Thoracic aorta (tissue), 2 donors: ENCODE data around the gene GRAMD2A. TPM values are rescaled to one million over a fixed set of nuclear protein-coding genes. Genes with fewer than 3 reads are reported as not detected.
A peak's percentile ranks its signal among the peaks of the same experiment; 100 is the strongest.

Experiments
- ATAC-seq: fragments of 150-250 bp; one replicate; pipeline ENCODE4 v1.8.0; 2017; ENCODE audit warnings: low read depth; ENCODE audit not compliant: insufficient number of reproducible peaks, low FRiP score
- DNase-seq: peaks from one replicate; pipeline ENCODE4 v3.0.0-alpha.2; 2020; ENCODE audit warnings: low spot score
- H3K27ac ChIP-seq, 2 donors: fragments of 200-600 bp; sonication (generic); 1 replicate in 1 of 2; 2 replicates in 1 of 2; pipeline ENCODE4 v1.5.1; 2016; ENCODE audit warnings: mild to moderate bottlenecking in 2 of 2, moderate library complexity in 2 of 2
- H3K27me3 ChIP-seq: fragments of 200-600 bp; sonication (generic); replicated peaks from 2 replicates; pipeline ENCODE4 v1.6.0; 2016; ENCODE audit warnings: mild to moderate bottlenecking; ENCODE audit not compliant: insufficient read depth
- H3K36me3 ChIP-seq: fragments of 200-600 bp; sonication (generic); one replicate; pipeline ENCODE4 v1.5.1; 2016
- H3K4me1 ChIP-seq, 2 donors: fragments of 200-600 bp; sonication (generic); 1 replicate in 1 of 2; 2 replicates in 1 of 2; pipeline versions ENCODE4 v1.5.1 to v1.6.0; 2016; ENCODE audit warnings: low read depth in 2 of 2, mild to moderate bottlenecking in 1 of 2; ENCODE audit not compliant: control insufficient read depth in 1 of 2
- H3K4me3 ChIP-seq: fragments of 200-600 bp; sonication (generic); 2 replicates; pipeline ENCODE4 v1.5.1; 2016; ENCODE audit warnings: mild to moderate bottlenecking
- H3K9me3 ChIP-seq: fragments of 200-600 bp; sonication (generic); 2 replicates; pipeline ENCODE4 v1.5.1; 2016
- total RNA-seq, 2 donors: library from RNA; depleted of rRNA; stranded (reverse); fragments of >200 nt; gene quantifications; one replicate each; pipeline versions ENCODE4 v1.1.0 to v1.2.3, GENCODE V29; 2016
- TF ChIP-seq, protein P1 (sequence below): fragments of 200-600 bp; sonication (generic); IDR thresholded peaks from one replicate; pipeline ENCODE4 v1.5.1; 2019; ENCODE audit warnings: antibody characterized with exemption

Gene GRAMD2A
- total RNA-seq, 2 donors from 2014 or later = 0.85 TPM; not detected in 1

DNA sequence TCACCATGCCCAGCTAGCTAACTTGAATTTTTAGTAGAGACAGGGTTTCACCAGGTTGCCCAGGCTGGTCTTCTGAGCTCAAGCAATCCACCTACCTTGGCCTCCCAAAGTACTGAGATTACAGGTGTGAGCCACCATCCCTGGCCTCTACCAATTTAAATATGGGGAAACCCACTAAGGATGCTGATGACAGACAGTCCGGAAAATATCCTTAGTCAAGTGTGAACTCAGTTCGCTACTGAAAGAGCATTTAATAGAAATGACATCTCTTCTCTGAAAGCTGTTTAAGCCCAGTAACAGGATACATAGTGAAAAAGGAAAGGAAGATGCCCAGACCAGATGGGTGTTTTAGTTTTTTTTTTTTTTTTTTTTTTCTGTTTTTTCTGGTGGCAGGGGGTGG lies 7.7 kb upstream of the GRAMD2A start:
- no peak for DNase-seq
- TF ChIP-seq, protein P1, sequence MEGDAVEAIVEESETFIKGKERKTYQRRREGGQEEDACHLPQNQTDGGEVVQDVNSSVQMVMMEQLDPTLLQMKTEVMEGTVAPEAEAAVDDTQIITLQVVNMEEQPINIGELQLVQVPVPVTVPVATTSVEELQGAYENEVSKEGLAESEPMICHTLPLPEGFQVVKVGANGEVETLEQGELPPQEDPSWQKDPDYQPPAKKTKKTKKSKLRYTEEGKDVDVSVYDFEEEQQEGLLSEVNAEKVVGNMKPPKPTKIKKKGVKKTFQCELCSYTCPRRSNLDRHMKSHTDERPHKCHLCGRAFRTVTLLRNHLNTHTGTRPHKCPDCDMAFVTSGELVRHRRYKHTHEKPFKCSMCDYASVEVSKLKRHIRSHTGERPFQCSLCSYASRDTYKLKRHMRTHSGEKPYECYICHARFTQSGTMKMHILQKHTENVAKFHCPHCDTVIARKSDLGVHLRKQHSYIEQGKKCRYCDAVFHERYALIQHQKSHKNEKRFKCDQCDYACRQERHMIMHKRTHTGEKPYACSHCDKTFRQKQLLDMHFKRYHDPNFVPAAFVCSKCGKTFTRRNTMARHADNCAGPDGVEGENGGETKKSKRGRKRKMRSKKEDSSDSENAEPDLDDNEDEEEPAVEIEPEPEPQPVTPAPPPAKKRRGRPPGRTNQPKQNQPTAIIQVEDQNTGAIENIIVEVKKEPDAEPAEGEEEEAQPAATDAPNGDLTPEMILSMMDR = no peak
- no peaks in the 10 kb centered on the region for H3K9me3 ChIP-seq
- no peaks in the 10 kb centered on the region for H3K27me3 ChIP-seq
- ATAC-seq = no peak
- no peak overlapping the region for H3K27ac ChIP-seq
- peaks cover 3 to 16% of the 10 kb centered on the region in 2 donors for H3K4me1 ChIP-seq
- H3K4me3 ChIP-seq = no peak overlapping the region
- H3K36me3 ChIP-seq = peaks cover 87% of the 10 kb centered on the region

DNA sequence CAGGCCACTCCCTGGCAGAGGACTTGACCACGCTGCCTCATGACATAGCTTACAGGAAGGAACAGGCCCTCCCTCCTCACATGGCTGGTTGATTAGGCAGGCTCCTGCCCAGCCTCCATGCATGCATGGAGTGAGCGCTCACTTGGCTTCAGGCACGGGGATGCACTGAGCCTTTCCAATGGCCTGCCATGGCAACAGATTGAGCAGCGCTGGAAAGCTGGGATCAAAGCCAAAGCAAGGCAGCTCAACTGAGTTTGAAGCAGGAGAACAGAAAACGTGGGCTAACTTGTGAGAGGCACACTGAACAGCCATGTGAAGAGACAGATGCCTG lies 5.9 kb upstream of the GRAMD2A start:
- H3K27me3 ChIP-seq = no peaks in the 10 kb centered on the region
- H3K4me1 ChIP-seq = peaks cover 3 to 16% of the 10 kb centered on the region in 2 donors
- ATAC-seq (no peak), DNase-seq (peak; percentile 52)
- TF ChIP-seq, protein P1 = no peak
- H3K27ac ChIP-seq = peak overlapping the region in 1 of 2 donors; percentile 68
- no peak overlapping the region for H3K4me3 ChIP-seq
- no peaks in the 10 kb centered on the region for H3K9me3 ChIP-seq
- peaks cover 85% of the 10 kb centered on the region for H3K36me3 ChIP-seq

DNA sequence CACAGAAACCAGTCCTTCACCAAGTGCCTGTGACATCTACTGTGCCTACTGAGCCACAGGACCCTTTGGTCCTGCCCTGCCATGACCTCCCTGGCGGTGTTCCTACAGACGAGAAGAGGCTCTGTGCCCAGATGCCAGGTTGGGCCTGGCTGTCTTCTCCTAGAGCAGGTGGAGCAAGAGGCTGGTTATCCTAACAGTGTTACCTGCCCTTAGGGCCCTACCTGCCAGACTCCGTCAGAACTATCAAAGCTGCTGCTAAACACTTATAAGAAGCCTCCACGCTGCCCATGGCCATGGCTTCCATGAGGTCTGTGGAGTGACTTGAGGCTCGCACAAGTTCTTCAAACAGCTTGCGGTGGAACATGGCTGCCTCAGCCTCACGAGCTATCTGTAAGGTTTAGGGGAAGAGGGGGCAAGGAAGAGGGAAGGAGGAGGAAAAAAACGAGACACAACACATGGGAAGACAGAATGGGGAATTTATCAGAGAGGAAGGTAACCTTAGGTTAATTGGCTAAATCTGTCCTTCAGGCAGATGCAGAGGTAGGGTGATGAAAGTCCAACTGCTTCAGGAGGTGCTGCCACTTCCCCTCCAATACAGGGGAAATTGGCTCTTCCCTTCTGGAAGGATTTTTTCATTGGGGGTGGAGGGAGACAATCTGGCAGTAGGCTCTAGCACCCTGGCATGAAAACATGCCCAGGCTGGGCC lies 5.4 kb upstream of the GRAMD2A start:
- Histone ChIP-seq H3K27me3 (no peaks in the 10 kb centered on the region), H3K4me1 (peaks cover 3 to 16% of the 10 kb centered on the region in 2 donors), H3K36me3 (peaks cover 80% of the 10 kb centered on the region), H3K9me3 (no peaks in the 10 kb centered on the region), H3K4me3 (no peak overlapping the region), H3K27ac (peak overlapping the region; percentile 53 to 68)
- TF ChIP-seq, protein P1 = no peak
- DNase-seq (no peak), ATAC-seq (no peak)

DNA sequence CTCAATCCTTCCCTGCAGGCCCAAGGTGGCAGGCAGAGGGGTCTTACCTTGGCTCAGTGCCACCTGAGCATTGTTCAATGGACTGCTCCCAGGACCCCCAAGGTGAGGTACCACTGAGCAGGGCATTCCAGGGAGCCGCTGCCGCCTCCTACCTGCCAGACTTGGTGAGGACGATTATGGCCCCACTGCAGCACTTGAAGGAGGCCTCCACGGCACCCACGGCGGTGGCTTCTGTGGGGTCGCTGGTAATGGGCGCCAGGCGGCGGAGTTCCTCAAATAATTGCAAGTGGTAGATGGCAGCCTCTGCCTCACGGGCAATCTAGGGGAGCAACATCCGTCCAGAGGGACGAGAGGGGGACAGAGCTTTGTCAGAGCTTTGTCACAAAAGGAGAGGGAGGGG lies 4.7 kb upstream of the GRAMD2A start:
- Histone ChIP-seq H3K27me3 (no peaks in the 10 kb centered on the region), H3K4me1 (peaks cover 3 to 16% of the 10 kb centered on the region in 2 donors), H3K4me3 (no peak overlapping the region), H3K36me3 (peaks cover 73% of the 10 kb centered on the region), H3K9me3 (no peaks in the 10 kb centered on the region), H3K27ac (peak overlapping the region; percentile 53 to 68)
- DNase-seq (no peak), ATAC-seq (no peak)
- TF ChIP-seq, protein P1 = no peak

DNA sequence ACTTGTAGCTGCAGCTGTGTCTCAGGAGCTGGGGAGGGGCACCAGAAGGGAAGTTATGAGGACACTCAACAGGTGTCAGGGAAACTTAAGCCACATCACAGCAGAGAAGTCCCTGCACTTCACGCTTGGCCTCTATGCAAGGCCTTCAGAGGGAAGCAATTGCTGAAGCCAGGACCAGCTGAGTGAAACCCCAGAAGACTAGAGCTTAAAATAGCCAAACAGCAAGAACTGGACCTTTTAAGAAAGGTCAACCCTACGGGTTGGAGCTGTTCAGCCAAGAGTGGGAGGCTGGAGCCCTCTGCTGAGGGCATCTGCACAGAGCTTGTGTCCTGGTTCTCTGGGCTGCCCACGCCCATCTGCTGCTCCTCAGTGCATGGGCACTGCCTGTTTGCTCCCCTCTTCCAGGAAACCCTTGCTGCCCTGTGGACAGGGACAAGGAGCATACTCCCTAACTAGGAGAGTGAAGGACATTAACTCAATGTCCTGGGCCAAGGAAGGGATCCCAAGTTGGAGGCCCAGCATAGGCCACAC lies 3.9 kb upstream of the GRAMD2A start:
- H3K27ac ChIP-seq = no peak overlapping the region
- H3K4me1 ChIP-seq = peaks cover 3 to 16% of the 10 kb centered on the region in 2 donors
- H3K36me3 ChIP-seq = peaks cover 65% of the 10 kb centered on the region
- DNase-seq (no peak), ATAC-seq (no peak)
- TF ChIP-seq, protein P1 = no peak
- no peak overlapping the region for H3K4me3 ChIP-seq
- no peaks in the 10 kb centered on the region for H3K27me3 ChIP-seq
- no peaks in the 10 kb centered on the region for H3K9me3 ChIP-seq
